Cardiac fibroblast (primary cell): ENCODE measurements around the gene MAD2L1BP.

Experiments
- DNase-seq, 2 donors: peaks; one replicate each; pipeline versions ENCODE4 v3.0.0 to v3.0.0-alpha.2; 2010; ENCODE audit warnings: low read depth in 2 of 2
- H3K4me3 ChIP-seq, 2 donors: replicated peaks in 1 of 2; 1 replicate in 1 of 2; 2 replicates in 1 of 2; pipeline ENCODE4 v1.5.1; 2011; ENCODE audit warnings: low read depth in 2 of 2, low read length in 2 of 2, mild to moderate bottlenecking in 2 of 2, moderate library complexity in 1 of 2
- TF ChIP-seq, protein P1 (sequence below): IDR thresholded peaks from one replicate; pipeline ENCODE4 v1.5.1; 2011; ENCODE audit warnings: low read depth, mild to moderate bottlenecking, low read length, inconsistent platforms

MAD2L1BP gene

DNA sequence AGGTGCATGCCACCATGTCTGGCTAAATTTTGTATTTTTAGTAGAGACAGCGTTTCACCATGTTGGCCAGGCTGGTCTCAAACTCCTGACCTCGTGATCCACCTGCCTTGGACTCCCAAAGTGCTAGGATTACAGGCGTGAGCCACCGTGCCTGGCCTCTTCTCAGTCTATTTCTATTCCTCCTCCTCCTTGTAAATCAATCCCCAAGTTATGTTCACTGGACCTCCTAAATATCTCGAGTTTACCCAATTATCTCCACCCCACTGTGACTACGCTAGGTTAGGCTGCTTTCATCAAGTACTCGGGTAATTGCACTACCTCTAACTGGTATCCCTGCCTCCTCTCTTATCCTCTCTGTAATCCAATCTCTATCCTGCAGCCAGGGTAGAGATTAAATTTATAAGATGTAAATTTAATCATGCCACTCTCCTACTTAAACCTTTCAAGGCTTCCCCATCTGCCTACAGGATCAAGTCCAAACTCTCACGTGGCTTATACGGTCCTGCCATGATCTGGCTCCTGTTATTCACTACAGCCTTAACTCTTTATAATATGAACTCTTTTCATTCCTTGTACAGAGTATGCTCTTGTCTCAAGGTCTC, 837 bp upstream of the MAD2L1BP start:
- TF ChIP-seq, protein P1, sequence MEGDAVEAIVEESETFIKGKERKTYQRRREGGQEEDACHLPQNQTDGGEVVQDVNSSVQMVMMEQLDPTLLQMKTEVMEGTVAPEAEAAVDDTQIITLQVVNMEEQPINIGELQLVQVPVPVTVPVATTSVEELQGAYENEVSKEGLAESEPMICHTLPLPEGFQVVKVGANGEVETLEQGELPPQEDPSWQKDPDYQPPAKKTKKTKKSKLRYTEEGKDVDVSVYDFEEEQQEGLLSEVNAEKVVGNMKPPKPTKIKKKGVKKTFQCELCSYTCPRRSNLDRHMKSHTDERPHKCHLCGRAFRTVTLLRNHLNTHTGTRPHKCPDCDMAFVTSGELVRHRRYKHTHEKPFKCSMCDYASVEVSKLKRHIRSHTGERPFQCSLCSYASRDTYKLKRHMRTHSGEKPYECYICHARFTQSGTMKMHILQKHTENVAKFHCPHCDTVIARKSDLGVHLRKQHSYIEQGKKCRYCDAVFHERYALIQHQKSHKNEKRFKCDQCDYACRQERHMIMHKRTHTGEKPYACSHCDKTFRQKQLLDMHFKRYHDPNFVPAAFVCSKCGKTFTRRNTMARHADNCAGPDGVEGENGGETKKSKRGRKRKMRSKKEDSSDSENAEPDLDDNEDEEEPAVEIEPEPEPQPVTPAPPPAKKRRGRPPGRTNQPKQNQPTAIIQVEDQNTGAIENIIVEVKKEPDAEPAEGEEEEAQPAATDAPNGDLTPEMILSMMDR: no peak
- H3K4me3 ChIP-seq: no peak overlapping the region
- DNase-seq: no peak

DNA sequence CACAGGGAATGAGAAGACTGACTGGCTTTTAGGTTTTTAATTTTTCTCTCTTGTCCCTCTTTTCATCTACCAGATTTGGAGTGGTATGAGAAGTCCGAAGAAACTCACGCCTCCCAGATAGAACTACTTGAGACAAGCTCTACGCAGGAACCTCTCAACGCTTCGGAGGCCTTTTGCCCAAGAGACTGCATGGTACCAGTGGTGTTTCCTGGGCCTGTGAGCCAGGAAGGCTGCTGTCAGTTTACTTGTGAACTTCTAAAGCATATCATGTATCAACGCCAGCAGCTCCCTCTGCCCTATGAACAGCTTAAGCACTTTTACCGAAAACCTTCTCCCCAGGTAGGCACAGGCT, 644 bp downstream of the MAD2L1BP start:
- TF ChIP-seq, protein P1: no peak
- peak in 1 of 2 donors; percentile 24 for DNase-seq

DNA sequence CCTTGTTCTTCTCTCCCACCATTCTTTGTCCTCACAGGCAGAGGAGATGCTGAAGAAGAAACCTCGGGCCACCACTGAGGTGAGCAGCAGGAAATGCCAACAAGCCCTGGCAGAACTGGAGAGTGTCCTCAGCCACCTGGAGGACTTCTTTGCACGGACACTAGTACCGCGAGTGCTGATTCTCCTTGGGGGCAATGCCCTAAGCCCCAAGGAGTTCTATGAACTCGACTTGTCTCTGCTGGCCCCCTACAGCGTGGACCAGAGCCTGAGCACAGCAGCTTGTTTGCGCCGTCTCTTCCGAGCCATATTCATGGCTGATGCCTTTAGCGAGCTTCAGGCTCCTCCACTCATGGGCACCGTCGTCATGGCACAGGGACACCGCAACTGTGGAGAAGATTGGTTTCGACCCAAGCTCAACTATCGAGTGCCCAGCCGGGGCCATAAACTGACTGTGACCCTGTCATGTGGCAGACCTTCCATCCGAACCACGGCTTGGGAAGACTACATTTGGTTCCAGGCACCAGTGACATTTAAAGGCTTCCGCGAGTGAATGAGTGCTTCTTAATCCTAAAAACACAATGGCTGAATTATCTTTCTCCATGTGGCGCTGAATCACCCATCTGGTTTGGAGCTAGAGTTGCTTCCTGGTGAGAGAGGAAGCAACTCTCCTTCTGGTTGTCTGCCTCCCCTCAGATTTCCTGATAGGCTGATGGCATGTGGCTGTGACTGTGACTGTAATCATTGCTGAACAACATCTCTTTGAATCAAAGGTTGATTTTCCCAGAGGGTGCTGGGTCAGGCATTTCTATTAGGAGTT, 4.6 kb downstream of the MAD2L1BP start:
- DNase-seq: no peak
- TF ChIP-seq, protein P1: no peak
- no peak overlapping the region for H3K4me3 ChIP-seq

More for the DNA sequence above, 644 bp downstream of the MAD2L1BP start:
- H3K4me3 ChIP-seq: peak overlapping the region; percentile 89 to 90

DNA sequence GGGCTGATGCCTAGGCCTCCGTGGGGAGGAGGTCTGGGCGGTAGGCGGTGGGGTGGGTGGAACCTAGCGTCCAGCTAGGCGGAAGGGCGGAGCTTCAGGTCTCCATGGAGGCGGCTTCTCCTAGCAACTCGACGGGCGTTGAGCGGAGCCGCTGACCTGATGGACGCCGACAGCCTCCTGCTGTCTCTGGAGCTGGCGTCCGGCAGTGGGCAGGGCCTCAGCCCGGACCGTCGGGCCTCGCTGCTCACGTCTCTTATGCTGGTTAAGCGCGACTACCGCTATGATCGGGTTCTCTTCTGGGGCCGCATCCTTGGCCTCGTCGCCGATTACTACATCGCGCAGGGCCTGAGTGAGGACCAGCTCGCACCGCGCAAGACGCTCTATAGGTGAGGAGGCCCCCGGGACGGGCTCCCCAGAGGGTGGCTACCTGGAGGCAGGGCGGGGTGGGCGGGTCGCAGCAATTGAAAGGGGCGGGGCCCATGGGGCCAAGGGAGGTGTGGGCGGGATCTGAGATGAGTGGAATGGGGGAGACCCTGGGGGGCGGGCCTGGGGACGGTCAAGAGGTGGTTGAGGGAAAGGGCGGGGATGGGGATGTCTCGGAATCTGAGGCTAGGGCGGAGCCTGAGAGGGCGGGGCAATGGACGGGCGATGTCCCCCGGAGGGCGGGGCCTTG, 9.4 kb downstream of the MAD2L1BP start, which contains the start of gene RSPH9:
Gene RSPH9, plus strand, starts transcription at position 97 of the 673 bp plus-strand sequence. Its CDS starts 63 bp downstream, at position 160.
- peak; percentile 62 to 66 for DNase-seq
- peak within 1 kb of the TSS; percentile 51 to 59 for H3K4me3 ChIP-seq
- TF ChIP-seq, protein P1: no peak

DNA sequence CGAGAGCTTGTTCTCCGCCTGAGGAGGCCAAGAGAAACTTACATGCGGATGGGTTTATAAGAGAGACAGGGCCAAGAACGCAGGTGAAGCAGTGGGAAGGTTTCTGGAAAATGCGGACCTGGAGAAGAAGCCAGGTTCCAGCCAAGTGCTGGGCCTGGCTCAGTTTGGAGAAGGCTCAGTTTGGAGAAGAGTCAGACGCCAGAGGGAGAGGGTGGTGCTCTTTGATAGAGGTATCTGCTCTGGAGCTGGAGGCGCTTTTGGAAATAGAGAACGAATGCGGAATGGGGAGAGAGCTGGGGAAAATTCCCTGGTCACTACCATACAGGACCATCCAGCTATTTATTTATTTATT, 9.9 kb downstream of the MAD2L1BP start:
- TF ChIP-seq, protein P1: no peak
- peak overlapping the region; percentile 51 to 59 for H3K4me3 ChIP-seq
- no peak for DNase-seq

DNA sequence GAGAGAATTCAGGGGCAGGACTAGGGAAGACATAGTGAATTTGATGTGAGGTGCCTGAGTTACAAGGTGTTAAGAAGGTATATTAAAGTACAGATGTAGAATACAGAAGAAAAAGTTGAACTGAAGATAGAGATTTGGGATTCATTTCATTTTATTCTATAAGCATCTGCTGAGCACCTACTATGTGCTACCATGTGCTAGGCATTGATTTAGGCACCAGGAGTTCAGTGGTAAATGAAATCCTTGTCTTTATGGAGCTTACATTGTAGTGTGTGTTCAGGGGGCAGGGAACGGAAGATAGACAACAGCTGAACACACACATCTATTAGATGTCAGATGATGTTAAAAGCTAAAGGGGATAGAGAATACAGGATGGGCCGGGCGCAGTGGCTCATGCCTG, 12.0 kb downstream of the MAD2L1BP start:
- TF ChIP-seq, protein P1: no peak

More for the DNA sequence above, 12.0 kb downstream of the MAD2L1BP start:
- no peak for DNase-seq
- H3K4me3 ChIP-seq: no peak overlapping the region
